NCI-H1930 (cell line): Measurements from ENCODE around the gene CMIP.

Experiments
- DNase-seq, 2 experiments: peaks; one replicate each; lab custom pipeline; 2025; lab: John Stamatoyannopoulos, UW

Gene CMIP

DNA sequence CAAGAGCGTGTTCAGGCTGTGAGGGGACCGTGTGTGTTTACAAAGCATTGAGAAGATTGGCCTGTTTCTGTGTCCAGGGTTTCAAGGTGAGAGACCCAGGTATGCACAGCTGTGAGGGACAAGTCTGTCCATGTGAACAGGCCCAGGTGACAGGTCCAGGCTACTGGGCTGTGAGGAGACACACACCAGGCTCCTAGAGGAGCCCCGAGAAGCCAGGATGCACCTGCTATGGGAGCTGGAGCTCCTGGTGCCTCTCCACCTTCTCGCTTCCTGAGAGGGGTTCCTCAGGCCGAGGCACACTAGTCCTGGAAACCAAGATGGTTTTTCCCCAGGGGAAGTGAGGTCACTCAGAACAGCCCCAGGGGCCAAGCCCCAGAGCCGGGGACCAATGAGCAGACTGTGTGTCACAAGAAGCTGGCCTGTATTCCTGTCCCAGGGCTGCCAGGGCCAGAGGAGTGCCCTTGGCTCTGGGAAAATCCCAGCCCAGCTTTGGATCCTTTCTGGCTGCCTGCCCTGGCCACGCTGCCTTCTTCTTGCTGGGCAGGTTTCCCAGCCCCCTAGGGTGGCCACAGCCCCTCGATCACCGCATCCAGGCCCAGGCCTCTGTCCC lies 181.0 kb downstream of the CMIP start:
- DNase-seq = no peak

DNA sequence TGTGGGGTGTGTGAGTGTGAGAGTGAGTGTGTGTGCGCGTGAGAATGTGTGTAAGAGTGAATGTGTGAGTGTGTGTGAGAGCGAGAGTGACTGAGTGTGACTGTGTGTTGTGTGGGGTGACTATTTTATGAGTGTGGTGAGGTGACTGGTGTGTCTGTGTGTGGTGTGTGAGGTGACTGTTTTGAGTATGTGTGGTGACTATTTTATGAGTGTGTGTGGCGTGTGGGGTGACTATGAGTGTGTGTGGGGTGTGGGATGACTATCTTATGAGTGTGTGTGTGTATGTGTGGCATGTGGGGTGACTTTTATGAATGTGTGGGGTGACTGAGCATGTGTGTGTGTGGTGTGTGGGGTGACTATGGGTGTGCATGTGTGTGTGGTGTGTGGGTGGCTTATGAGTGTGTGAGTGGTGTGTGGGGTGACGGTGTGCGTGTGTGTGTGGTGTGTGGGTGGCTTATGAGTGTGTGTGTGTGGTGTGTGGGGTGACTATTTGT lies 181.6 kb downstream of the CMIP start:
- DNase-seq = no peak

DNA sequence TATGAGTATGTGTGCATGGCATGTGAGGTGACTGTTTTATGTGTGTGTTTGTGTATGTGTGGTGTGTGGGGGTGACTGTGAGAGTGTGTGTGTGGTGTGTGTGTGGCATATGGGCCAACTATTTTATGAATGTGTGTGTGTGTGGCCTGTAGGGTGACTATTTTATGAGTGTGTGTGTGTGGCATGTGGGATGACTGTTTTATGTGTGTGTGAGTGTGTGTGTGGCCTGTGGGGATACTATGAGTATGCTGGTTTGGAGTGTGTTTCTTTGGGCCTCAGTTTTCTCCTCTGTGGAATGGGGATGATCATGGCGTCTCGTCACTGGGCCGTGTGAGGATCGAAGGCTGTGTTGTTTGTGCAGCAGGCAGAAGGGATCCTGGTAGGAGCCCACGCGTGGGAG lies 182.4 kb downstream of the CMIP start:
- DNase-seq = no peak

DNA sequence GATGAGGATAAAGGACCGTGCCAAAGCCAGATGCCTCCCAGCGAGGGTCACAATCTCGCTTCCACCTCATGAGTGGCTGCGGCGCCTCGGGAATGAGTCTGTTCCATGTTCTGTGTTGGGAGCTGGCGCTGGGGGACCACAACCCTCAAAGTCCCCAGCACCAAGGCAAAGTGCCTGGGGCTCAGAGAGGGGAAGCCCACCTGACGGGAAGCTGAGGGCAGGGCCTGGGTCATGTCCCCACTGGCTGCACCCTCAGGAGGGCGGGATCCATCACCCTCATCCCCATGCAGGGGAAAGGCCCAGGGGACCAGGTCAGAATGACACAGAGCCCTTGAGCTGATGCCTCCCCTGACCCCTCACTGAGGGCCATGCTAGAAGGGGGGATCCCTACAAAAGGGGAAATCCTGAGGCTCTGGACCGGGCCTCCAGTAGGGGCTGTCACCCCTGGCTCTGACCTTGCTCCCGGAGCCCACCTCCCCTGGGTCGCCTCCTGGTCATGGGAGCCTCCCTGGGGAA lies 183.2 kb downstream of the CMIP start:
- DNase-seq = no peak

DNA sequence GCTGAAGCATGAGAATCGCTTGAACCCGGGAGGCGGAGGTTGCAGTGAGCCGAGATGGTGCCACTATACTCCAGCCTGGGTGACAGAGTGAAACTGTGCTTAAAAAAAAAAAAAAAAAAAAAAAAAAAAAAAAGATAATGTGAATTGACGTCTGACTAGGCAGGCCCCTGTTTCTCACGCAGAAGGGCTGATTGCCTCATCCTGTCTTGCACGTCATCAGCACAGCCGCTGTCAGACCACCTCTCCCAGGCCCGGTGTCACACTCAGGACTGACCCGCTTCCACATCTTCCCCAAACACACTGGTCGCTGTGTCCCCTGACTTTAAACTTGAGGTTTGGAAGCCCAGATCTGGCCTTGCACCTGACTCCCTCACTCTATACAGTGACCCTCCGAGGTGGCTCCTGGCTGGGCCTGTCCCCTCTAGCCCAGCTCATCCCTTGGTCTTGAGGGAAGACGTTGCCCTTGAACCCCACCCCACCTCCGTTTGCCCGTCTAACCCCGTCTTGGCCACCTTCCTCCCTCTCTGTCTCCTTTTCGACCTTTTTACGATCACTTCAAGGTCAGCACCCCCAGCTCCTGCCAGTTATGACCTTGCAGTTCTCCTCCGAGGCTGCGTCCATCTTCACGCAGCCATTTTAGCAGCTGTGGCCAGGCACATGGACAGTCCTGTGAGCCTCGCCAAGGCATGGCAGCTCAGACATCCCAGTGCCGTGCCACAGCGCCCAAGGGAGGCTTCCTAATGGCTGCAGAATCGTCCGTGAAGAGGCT lies 184.6 kb downstream of the CMIP start:
- no peak for DNase-seq

DNA sequence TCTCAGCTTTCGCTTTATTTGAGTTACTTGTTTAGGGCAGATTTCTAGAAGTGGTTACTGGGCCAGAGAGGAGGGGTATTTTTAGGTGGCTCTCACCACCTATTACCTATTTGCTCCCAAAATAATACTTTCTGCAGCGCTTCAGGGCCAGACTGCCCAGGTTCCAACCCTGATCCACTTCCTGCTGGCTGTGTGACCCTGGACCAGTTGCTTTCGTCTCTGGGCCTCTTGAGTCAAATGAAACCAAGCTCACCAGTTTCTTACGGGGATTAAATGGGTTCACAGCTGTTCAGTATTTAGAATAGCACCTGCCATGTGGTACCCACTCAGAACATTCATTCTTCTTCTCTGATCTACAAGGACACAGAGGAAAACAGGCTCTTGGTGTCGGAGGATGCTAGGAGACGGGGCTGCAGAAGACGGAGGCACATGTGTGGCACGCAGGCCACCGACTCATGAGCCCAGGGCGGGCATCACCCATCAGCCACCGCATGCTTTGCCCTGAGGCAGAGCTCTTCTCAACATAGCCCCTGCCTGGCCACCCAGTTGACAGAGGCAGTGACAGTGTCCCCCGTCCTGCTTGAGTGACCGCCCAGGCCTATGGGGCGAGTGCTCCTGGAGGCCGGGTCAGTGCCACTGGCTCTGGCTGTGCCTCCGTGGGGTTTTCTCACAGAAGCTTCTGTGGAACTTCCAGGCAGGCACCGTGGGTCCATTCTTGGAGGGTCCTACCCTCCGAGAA lies 185.5 kb downstream of the CMIP start:
- no peak for DNase-seq

DNA sequence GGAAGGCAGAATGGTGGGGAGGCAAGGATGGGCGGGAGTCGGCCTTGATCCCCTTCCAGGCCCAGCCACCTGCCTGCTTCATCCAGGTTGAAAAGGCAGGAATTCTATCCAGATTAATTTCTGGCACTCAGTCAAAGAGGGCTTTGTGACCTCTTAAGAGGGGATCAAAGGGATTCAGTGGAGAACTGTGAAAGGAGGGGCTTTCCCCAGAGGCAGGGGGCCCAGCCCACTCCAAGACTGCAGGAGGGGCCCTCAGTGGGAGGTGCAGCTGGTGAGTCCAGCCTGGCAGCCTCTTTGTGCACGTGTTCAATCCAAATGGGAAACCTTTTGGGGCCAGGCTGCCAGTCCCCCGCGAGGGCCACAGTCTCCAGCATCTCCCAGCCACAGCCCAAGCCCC lies 186.0 kb downstream of the CMIP start:
- DNase-seq = no peak

DNA sequence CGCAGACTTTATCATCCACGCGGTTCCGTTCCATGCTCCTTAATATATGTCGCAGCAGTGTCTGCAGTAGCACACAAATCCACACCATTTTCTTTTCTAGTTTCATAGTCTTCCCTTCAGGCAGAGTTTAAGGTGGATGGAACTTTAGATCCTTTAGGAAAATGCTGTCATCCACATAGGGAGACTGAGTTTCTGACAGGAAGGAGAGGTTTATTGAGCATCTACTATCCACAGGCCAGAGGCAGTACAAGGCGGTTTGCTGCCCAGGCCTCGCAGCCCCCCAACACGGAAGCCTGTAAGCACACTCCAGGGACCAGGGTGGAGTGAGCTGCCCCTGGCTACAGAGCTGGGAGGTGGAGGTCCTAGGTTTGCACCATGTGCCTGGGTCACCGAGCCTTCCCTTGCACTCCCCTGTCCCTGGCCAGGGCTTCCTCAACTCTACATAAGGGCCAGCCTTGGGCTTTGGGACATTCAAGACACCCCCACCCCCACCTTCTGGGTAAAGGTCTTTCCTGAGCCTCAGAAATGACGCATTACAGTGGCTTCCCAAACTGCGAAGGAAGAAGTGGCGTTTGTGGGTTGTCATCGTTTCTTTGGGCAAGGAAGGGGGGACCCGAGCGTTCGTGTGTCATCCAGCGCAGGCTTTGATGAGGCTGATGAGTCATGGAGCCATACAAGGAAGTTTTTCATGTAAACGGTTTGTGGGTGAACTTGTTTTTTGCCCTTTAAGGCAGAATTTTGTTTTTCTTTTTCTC lies 188.0 kb downstream of the CMIP start:
- no peak for DNase-seq

DNA sequence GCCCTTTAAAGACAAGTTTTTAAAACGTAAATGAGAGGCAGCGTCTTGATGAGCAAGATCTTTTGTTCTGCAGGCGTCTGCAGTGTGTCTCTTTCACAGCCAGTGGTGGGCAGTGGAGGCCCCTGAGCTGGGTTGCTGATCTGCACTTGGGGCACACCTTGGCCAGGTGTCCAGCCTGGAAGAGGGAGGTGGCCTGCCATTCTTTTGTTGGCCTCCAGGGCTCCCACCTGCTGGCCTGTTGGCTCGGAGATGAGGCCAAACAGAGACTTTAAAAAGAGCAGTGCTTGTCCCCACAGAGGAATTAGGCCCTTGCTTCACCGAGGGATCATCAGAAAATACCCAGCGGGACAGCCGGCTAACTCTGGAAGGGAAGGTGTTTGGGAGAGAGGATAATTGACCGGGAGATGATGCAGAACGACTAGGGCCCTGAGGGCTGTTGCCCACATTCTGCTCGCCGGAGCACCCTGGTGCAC lies 188.6 kb downstream of the CMIP start:
- no peak for DNase-seq

DNA sequence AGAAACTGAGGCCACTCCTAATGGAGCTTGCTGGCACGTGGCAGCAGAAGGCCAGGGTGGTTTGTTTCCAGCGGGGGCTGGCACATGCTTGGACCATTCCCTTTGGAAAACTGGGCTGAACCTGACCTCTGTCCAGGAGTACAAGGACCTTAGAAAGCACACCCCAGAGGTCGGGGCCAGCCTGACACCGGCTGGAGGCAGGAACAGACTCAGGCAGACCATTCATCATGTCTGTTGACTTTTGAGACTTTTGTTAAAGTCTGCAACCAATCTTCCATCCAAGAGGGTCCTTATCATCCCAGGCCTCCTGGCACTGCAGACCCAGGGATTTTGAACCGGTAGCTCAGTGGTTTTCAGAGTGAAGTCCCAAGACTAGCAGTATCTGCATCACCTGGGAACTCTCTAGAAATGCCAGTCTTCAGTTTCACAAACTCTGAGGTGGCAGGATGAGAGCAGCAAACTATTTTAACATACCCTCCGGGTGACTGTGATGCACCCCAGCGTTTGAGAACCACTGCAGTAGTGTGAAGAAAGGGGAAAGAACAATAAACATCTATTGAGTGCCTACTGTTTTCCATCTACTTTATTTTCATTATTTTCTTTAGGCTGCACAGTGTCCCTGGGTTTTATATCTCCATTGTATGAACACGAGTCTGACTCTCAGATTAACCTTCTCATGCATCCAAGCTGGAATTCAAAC lies 189.2 kb downstream of the CMIP start:
- DNase-seq = no peak

DNA sequence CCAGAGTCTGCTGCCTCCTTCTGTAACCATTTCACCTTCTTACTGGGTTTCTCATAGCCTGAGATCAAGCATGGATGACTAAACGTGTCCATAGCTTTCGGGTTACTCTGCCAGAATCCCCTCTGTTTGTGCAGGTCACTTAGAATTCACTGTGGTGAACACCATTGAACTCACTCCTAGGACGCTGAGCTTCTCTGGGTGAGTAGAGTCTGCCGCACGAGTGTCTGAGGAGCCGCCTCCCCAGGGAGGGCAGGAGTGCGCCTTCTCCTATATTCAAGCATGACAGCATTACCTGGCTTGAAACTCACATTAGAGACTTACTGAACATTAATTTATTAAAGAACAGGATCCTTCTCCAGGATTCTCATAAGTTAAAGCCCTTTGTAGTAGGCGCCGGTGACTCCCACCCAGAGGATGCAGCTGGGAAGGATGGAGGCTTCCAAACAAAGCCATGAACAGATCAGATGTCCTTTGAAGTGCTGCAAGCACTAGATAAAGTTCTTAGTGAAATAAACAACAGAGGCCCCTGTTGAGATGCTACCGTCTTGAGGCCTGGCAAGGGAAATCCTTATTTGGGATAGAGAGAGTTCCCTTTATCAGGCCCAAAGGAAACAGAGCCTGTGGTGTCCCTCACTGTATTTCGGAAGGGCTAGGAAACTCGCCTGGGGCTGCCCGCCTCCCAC lies 189.9 kb downstream of the CMIP start:
- DNase-seq = no peak

DNA sequence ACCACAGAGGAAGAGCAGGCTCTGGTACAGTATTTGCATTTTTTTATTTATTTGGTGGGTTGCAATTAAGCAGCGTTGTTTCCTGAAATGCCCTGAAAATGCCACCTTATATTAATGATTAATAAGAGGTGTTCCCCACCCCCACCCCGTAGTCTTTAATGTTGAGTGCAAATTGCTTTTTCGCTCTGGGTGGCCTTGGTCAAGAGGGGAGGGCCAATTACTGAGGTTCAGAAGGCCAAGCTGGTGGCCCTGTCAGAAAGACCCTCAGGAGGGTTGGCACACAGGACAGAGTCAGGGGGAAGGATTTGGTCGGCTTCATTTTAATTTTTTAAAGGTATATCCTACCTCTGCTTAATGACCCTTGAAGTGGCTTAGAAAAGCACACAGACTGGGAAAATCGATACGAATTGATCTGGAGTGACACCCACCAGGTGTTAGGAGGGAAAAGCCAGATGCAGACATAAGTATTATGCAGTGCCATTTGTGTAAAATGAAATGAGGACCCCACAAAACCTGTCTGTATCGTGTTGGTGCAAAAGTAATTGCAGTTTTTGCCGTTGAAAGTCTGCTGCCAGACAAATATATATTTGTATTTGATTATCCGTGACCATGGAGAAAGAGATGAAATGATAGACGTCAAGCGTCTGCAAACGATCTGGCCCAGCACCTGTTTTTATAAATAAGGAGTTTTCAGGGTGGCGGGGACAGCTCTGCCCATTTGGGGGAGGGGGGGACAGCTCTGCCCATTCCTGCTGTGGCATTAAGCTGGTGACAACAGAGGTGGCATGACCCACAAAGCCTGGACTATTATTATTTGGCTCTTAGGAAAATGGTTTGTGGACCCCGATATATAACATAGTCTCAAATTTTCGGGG lies 190.7 kb downstream of the CMIP start:
- no peak for DNase-seq

DNA sequence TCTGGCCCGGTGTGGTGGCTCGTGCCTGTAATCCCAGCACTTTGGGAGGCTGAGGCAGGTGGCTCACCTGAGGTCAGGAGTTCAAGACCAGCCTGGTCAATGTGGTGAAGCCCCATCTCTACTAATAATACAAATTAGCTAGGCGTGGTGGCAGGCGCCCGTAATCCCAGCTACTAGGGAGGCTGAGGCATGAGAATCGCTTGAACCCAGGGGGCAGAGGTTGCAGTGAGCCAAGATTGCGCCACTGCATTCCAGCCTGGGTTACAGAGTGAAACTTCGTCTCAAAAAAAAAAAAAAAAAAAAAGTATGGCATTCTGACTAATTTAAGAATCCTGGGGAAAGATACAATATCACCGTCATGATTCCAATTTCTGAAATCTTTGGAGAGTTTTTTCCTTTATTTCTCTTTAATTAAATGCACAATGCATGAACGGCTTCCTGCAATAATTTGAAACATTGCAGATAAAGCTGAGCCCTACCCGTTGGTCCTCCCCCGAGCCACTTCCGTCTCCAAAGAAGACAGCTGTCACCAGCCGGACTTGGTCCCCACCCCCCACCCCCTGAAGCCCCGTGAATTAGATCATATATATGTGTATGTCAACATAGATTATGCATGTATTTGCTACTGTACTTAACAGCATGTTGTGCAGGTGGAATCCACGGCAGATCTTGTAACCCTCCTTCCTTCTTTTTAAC lies 191.8 kb downstream of the CMIP start:
- no peak for DNase-seq

DNA sequence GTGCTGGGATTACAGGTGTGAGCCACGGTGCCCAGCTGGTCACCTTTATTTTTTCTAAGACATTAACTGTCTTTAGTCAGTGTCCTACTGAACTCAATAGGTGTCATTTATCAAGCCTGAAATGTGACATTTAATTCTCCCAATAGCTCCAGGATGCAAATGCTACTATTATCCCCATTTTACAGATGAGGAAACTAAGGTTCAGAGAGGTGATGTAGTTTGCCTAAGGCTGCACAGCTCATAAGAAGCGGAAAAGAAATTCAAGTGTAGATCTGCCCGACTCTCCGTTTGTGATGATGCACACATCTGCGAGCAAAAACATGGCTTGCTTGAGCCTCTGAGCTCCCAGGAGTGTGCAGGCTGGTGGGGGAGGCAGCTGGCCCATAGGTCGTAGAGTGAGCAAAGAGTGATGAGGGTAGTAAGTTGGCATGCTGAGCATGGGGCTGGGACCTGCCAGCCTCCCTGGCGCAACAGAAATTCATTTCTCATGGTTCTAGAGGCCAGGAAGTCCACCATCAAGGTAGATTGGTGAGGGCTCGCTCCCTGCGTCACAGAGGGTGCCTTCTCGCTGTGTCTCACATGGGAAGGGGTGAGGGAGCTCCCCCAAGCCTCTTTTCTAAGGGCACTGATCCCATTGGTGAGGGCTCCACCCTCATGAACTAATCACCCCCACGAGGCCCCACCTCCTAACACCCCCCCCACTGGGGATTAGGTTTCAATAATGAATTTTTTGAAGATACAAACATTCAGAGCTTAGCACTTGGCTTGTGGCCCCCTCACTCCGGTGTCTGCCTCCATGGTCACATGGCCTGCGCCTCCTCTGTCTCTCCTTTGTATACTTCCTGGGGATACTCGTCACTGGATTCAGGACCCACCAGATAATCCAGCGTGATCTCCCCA lies 193.0 kb downstream of the CMIP start:
- no peak for DNase-seq

DNA sequence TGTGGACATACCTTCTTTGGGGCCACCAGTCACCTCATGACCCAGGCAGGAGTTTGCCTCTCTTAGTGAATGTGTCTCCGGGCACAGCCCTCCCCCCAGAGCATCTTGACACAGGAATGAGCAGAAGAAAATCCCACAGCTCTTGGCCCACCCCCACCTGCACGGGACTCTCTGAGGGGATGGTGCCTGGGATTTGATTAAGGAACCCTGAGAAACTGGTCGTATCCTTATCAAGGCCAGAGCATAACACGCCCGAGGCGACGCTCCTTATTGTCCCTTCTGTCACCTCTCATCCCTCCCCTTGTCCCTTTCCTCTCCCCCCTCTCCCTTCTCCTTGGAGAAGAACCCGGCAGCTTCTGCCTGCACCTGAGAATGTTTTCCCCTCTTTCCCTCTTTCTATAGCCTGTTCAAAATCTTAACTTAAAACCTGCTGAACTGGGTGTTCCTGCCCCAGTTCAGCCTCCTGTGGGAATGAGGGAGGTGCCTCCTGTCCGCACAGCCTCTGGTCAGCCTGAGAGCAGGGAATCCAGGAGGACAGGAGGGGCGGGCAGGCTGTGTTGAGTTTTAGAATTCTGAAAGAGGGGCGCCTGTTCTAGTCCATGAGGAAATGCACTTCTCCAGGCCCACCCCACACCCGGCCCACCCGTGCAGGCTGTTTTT lies 193.8 kb downstream of the CMIP start:
- no peak for DNase-seq

DNA sequence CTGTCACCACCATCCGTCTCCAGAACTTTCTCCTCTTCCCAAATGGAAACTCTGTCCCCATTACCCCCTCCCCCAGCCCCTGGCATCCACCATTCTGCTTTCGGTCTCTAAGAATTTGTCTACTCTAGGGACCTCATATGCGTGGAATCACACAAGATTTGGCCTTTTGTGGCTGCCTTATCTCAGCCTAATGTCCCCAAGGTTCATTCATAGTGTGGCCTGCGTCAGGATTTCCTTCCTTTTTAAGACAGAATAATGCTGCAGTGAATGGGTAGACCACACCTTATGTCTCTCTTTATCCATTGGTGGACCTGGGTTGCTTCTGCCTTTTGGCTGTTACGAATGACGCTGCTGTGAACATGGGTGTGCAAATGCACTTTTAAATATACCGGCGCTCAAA lies 194.7 kb downstream of the CMIP start:
- DNase-seq = no peak

DNA sequence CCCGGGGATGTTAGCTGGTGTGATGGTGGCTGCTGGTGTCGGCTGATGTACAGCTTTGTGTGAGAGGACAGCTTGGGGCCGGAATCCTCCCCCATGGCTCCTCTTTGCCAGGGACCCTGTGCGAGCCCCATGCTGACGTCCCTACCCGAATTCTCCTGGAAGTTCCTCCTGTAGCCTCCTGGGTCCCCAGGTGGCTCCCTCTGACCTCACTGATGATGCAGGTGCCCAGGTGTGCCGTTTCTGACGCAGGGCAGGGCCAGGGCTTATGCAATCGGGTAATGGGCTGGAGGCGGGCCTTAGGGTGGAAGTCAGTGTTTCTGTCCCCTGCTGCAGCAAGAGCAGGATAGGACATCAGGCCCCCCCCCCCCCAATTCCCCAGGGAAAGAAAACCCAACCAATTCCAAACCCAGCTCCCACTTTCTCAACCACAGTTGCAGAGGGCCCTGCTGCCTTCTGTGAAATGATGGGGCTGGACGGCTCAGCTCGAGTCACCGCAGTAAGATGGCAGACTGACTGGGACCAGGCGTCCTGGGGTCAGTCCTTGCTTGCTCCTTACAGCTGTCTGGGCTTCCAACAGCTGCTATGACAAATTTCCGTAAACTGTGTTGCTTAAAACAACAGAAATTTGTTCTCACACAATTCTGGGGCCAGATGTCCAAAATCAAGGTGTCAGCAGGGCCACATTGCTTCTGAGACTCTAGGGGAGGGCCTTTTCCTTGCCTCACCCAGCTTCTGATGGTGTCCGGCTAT lies 195.5 kb downstream of the CMIP start:
- no peak for DNase-seq
